Measurements from ENCODE around the gene SRSF8. TPM values are rescaled to one million over a fixed set of nuclear protein-coding genes. Genes with fewer than 3 reads are reported as not detected.

Gene SRSF8
- polyA plus RNA-seq, 1 of the 3 experiments (the other 2 are of a cell fraction): 25.4 TPM

- TF ChIP-seq REST (IDR thresholded peaks at IDR 0.05; ENCODE audit: low read depth, low read length): peak; percentile 33; the same call in 1 of the 2 replicates
- peak in 1 of 2 experiments; percentile 59; a peak in 2 of 4 replicates for TF ChIP-seq EP300 (IDR thresholded peaks at IDR 0.05; ENCODE audit: borderline replicate concordance in 1 of 2, low read depth in 1 of 2, low read length in 1 of 2)
- peak; percentile 85 for TF ChIP-seq MAX (IDR thresholded peaks at IDR 0.05; ENCODE audit: low read depth)
- TF ChIP-seq FOXJ3 (CRISPR knock-in tag; IDR thresholded peaks at IDR 0.05): 0 out of 2 replicates have a peak, but pooled peaks have one; percentile 39
- TF ChIP-seq, protein P1, sequence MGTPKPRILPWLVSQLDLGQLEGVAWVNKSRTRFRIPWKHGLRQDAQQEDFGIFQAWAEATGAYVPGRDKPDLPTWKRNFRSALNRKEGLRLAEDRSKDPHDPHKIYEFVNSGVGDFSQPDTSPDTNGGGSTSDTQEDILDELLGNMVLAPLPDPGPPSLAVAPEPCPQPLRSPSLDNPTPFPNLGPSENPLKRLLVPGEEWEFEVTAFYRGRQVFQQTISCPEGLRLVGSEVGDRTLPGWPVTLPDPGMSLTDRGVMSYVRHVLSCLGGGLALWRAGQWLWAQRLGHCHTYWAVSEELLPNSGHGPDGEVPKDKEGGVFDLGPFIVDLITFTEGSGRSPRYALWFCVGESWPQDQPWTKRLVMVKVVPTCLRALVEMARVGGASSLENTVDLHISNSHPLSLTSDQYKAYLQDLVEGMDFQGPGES (IDR thresholded peaks at IDR 0.05; ENCODE audit: low read depth, low read length): peak; percentile 39; the same call in 1 of the 2 replicates
- TF ChIP-seq MXI1 (IDR thresholded peaks at IDR 0.05; ENCODE audit: low read depth, low read length): peak; percentile 96
- TF ChIP-seq, protein P2, sequence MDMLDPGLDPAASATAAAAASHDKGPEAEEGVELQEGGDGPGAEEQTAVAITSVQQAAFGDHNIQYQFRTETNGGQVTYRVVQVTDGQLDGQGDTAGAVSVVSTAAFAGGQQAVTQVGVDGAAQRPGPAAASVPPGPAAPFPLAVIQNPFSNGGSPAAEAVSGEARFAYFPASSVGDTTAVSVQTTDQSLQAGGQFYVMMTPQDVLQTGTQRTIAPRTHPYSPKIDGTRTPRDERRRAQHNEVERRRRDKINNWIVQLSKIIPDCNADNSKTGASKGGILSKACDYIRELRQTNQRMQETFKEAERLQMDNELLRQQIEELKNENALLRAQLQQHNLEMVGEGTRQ (IDR thresholded peaks at IDR 0.05; ENCODE audit: borderline replicate concordance, low read depth, low read length): no peak
- peak; percentile 47 for TF ChIP-seq GABPA (IDR thresholded peaks at IDR 0.05; ENCODE audit: low read depth)
- peak; percentile 3; the same call in 1 of the 2 replicates for TF ChIP-seq RAD21 (IDR thresholded peaks at IDR 0.05; ENCODE audit: low read length)
- TF ChIP-seq SMC3 (IDR thresholded peaks at IDR 0.05; ENCODE audit: low read depth, low read length): no peak
- TF ChIP-seq ELF1 (IDR thresholded peaks at IDR 0.05): peak; percentile 94
- peak; percentile 87 for TF ChIP-seq POLR2AphosphoS5 (IDR thresholded peaks at IDR 0.05; ENCODE audit: low read depth, low read length)
- peak; percentile 85 for TF ChIP-seq PBX3 (IDR thresholded peaks at IDR 0.05)
- peak; percentile 44; the same call in 1 of the 2 replicates for TF ChIP-seq RCOR1 (IDR thresholded peaks at IDR 0.05; ENCODE audit: low read length)
- TF ChIP-seq FOSL2 (IDR thresholded peaks at IDR 0.05; ENCODE audit: borderline replicate concordance, low read depth): no peak
- TF ChIP-seq CHD2 (IDR thresholded peaks at IDR 0.05; ENCODE audit: low read length, partially characterized antibody): peak; percentile 75
- TF ChIP-seq RXRA (IDR thresholded peaks at IDR 0.05; ENCODE audit: borderline replicate concordance, low read depth): no peak
- TF ChIP-seq NFIC (IDR thresholded peaks at IDR 0.05; ENCODE audit: borderline replicate concordance): no peak
- peak; percentile 59; the same call in 1 of the 2 replicates for TF ChIP-seq YY1 (IDR thresholded peaks at IDR 0.05; ENCODE audit: low read depth)
- no peak for TF ChIP-seq TEAD4 (IDR thresholded peaks at IDR 0.05; ENCODE audit: borderline replicate concordance, insufficient read depth)
- no peak for TF ChIP-seq GATA2 (CRISPR knock-in tag; IDR thresholded peaks at IDR 0.05)
- no peak for TF ChIP-seq FOXM1 (IDR thresholded peaks at IDR 0.05; ENCODE audit: low read depth)
Observed at GRCh38 chr11:95068549-95068948, 1.8 kb downstream of the SRSF8 start (continued).

All from SK-N-SH (cell line).